Brain microvascular endothelial cell (primary cell): Measurements from ENCODE around the gene USP11.
A peak's percentile ranks its signal among the peaks of the same experiment; 100 is the strongest.
"Not testable (repeated sequence)": the region's sequence is repeated elsewhere in the genome, so short reads cannot be mapped to it uniquely, and the experiment has no call there.

Experiments used
- DNase-seq: peaks from one replicate; pipeline ENCODE4 v3.0.0-alpha.2; 2020
- H3K27ac ChIP-seq: fragments of 250-450 bp; sonication (Bioruptor Pico); 2 replicates; pipeline ENCODE4 v1.5.1; 2020; ENCODE audit warnings: mild to moderate bottlenecking, moderate library complexity
- H3K27me3 ChIP-seq: fragments of 250-450 bp; sonication (Bioruptor Pico); replicated peaks from 2 replicates; pipeline ENCODE4 v1.5.1; 2020; ENCODE audit warnings: mild to moderate bottlenecking
- H3K36me3 ChIP-seq: fragments of 250-450 bp; sonication (Bioruptor Pico); replicated peaks from 2 replicates; pipeline ENCODE4 v1.5.1; 2020; ENCODE audit warnings: mild to moderate bottlenecking
- H3K4me3 ChIP-seq: 2 replicates; pipeline ENCODE4 v1.5.1; 2011; ENCODE audit warnings: low read depth, mild to moderate bottlenecking, control low read depth, low read length, moderate library complexity
- in situ Hi-C: cut with HindIII; loops from 2 replicates; pipeline ENCODE4 v1.10.0; 2017; ENCODE audit warnings: low sequenced_read_pairs, low pct_ligation_motif_present
- TF ChIP-seq, protein P1 (sequence below): IDR thresholded peaks from 2 replicates; pipeline ENCODE4 v1.5.1; 2011; ENCODE audit warnings: low read depth, mild to moderate bottlenecking, moderate library complexity, low read length, control low read depth, inconsistent platforms; ENCODE audit errors: missing control alignments

USP11 gene

DNA sequence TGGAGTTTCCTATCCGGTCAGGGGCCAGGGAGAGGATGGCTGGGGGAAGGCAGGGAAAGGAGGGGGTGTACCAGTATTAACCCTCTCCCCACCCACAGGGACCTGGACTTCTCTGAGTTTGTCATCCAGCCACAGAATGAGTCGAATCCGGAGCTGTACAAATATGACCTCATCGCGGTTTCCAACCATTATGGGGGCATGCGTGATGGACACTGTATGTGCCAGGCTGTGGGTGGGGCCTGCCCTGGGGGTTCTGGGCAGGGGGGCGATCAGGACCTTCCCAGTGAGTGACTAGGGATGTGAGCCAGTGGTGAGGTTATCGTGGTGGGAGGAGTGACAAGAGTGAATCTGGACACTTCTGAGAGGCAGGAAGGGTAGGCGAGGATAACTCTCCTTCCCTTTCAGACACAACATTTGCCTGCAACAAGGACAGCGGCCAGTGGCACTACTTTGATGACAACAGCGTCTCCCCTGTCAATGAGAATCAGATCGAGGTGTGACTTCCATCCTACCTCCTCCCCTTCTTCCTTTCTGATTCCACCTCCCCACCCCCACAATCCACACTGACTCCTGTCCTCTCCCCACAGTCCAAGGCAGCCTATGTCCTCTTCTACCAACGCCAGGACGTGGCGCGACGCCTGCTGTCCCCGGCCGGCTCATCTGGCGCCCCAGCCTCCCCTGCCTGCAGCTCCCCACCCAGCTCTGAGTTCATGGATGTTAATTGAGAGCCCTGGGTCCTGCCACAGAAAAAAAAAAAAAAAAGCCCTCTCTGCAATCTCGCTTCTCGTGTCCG, 14.6 kb downstream of the USP11 start:
- Histone ChIP-seq H3K36me3 (peaks cover 9% of the 10 kb centered on the region), H3K4me3 (no peak overlapping the region), H3K27ac (peak overlapping the region; percentile 37), H3K27me3 (no peaks in the 10 kb centered on the region)
- in situ Hi-C loops: no loop called here
- TF ChIP-seq, protein P1, sequence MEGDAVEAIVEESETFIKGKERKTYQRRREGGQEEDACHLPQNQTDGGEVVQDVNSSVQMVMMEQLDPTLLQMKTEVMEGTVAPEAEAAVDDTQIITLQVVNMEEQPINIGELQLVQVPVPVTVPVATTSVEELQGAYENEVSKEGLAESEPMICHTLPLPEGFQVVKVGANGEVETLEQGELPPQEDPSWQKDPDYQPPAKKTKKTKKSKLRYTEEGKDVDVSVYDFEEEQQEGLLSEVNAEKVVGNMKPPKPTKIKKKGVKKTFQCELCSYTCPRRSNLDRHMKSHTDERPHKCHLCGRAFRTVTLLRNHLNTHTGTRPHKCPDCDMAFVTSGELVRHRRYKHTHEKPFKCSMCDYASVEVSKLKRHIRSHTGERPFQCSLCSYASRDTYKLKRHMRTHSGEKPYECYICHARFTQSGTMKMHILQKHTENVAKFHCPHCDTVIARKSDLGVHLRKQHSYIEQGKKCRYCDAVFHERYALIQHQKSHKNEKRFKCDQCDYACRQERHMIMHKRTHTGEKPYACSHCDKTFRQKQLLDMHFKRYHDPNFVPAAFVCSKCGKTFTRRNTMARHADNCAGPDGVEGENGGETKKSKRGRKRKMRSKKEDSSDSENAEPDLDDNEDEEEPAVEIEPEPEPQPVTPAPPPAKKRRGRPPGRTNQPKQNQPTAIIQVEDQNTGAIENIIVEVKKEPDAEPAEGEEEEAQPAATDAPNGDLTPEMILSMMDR: no peak
- peak; percentile 62 for DNase-seq

DNA sequence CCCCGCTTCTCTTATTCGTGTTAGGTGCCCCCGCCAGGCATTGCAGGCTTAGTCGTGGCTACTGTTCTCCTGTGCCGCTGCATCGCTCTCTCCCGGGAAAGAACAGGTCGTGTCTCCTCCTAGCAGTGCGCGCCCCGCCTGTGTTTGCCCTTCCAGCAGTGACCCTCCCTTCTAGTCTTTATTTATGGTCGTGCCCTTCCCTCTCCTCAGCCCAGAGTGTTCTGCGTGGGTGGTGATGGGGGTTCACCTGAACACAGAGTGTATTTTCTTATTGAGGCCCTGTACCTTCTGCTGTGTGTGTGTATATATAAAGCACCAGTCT, 15.2 kb downstream of the USP11 start:
- TF ChIP-seq, protein P1: no peak
- H3K27ac ChIP-seq: no peak overlapping the region
- H3K36me3 ChIP-seq: peaks cover 9% of the 10 kb centered on the region
- no peak overlapping the region for H3K4me3 ChIP-seq
- no peak for DNase-seq
- in situ Hi-C loops: no loop called here
- H3K27me3 ChIP-seq: no peaks in the 10 kb centered on the region

DNA sequence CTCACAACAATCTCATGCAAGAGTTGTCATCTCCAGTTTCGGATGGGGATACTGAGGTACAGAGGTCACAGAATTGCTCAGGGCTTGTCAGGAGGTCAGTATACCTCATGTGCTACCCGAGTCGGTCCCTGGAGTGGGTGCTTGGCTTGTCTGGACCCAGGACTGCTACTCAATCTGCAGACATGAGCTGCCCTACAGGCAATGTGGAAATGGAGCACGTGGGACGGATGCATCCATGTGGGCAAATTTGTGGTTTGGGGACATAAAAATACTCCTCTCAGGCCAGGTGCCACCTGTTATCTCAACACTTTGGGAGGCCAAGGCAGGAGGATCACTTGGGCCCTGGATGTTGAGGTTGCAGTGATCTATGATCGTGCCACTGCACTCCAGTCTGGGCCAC, 15.8 kb downstream of the USP11 start:
- DNase-seq: no peak
- no peak overlapping the region for H3K27ac ChIP-seq
- no peaks in the 10 kb centered on the region for H3K27me3 ChIP-seq
- no peak overlapping the region for H3K4me3 ChIP-seq
- TF ChIP-seq, protein P1: no peak
- H3K36me3 ChIP-seq: peaks cover 7% of the 10 kb centered on the region
- in situ Hi-C loops: no loop called here

DNA sequence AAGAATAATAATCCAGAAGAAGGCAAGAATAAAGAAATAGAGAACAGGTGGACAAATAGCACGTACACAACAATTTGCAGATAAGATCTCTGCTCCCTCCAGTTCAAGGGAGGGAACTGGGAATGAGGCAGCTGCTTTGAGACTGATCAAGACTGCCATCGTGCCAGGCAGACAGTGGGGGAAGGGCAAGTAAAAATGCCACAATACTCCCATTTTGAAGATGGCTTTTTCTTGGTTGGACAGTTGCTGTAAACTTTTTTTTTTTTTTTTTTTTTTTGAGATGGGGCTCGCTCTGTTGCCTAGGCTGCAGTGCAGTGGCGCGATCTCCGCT, 17.2 kb downstream of the USP11 start:
- no peak overlapping the region for H3K27ac ChIP-seq
- in situ Hi-C loops: no loop called here
- H3K27me3 ChIP-seq: no peaks in the 10 kb centered on the region
- H3K4me3 ChIP-seq: no peak overlapping the region
- TF ChIP-seq, protein P1: no peak
- H3K36me3 ChIP-seq: peaks cover 7% of the 10 kb centered on the region
- DNase-seq: no peak

DNA sequence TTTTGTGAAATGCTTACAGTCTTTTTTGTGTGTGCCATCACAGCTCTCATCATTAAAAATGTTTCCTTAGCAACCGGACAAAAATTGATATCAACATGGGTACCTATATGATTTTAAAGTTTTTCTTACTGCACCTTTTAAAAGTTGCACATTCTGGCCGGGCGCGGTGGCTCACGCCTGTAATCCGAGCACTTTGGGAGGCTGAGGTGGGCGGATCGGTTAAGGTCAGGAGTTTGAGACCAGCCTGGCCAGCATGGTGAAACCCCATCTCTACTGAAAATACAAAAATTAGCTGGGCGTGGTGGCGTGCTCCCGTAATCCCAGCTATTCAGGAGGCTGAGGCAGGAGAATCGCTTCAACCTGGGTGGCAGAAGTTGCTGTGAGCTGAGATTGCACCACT, 24.8 kb downstream of the USP11 start:
- H3K27me3 ChIP-seq, H3K4me3 ChIP-seq, in situ Hi-C loops, H3K36me3 ChIP-seq, DNase-seq, H3K27ac ChIP-seq: not testable (repeated sequence)

DNA sequence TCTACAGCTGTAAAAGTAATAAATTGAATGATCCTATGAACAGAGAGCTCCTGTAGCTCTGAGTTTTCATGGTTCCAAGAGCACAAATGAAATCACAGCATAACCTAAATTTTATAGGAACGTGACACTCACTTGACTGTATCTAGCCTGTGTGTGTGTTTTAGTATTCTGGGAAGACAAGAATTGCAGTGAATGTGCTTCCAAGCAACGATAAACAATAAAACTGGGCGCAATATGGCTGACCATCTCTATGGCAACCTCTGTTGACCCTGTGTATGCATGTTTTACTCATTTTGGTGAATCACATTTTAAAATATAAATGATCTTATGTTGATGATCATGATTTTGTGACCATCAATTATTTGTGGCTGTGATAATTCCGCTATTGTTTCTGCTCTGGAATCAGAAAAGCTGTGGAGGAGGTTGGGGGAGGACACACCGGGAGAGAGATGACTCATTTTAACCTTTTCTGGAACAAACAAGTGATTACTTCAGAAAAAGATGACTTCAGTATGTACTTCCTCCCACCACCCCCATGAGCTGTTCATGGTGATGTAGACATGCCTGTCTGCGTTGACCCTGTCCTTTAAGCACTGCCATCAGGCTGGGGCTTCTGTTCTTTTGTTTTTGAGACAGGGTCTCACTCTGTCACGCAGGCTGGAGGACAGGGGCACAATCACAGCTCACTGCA, 31.8 kb downstream of the USP11 start:
- in situ Hi-C loops: no loop called here
- peak; percentile 47 for DNase-seq

More for the DNA sequence above, 31.8 kb downstream of the USP11 start:
- H3K36me3 ChIP-seq: no peaks in the 10 kb centered on the region
- TF ChIP-seq, protein P1: no peak
- no peak overlapping the region for H3K27ac ChIP-seq
- no peaks in the 10 kb centered on the region for H3K27me3 ChIP-seq
- no peak overlapping the region for H3K4me3 ChIP-seq
